Medulla oblongata (tissue), 1 donor: ENCODE data around the gene FAM227B.
"Not testable (repeated sequence)": the region's sequence is repeated elsewhere in the genome, so short reads cannot be mapped to it uniquely, and the experiment has no call there.

ENCODE experiments used
- DNase-seq: peaks from one replicate; pipeline ENCODE4 v3.0.0-alpha.2; 2015; ENCODE audit errors: extremely low spot score

The FAM227B gene

GRCh38 chr15:49441356-49441755, 179.3 kb downstream of the FAM227B start:
- DNase-seq: no peak

- DNase-seq: no peak
These were observed 180.8 kb downstream of the FAM227B start for GRCh38 chr15:49439678-49440395.

GRCh38 chr15:49438962-49439631, 181.5 kb downstream of the FAM227B start:
- peak; percentile 59 for DNase-seq

GRCh38 chr15:49436751-49437150, 183.9 kb downstream of the FAM227B start:
- DNase-seq: no peak

GRCh38 chr15:49435174-49435573, 185.4 kb downstream of the FAM227B start:
- DNase-seq: no peak

- DNase-seq: no peak
These were observed 190.6 kb downstream of the FAM227B start for GRCh38 chr15:49430046-49430445.

GRCh38 chr15:49428409-49429095, 192.1 kb downstream of the FAM227B start:
- DNase-seq: no peak

GRCh38 chr15:49427372-49427771, 193.2 kb downstream of the FAM227B start:
- no peak for DNase-seq

- DNase-seq: no peak
These were observed 195.7 kb downstream of the FAM227B start for GRCh38 chr15:49424954-49425353.

- DNase-seq: peak; percentile 21
These were observed 196.6 kb downstream of the FAM227B start for GRCh38 chr15:49423901-49424550.

- peak; percentile 49 for DNase-seq
These were observed 197.6 kb downstream of the FAM227B start, which contains the start of gene FGF7 for GRCh38 chr15:49423021-49423420. Gene FGF7, plus strand, starts transcription at chr15:49423242. Its CDS starts 1,056 bp downstream, at chr15:49424298.

- DNase-seq: peak; percentile 87
These were observed 198.6 kb downstream of the FAM227B start for GRCh38 chr15:49421991-49422390.

- DNase-seq: no peak
These were observed 201.8 kb downstream of the FAM227B start for GRCh38 chr15:49418811-49419210.

GRCh38 chr15:49415638-49416037, 205.0 kb downstream of the FAM227B start:
- no peak for DNase-seq

- DNase-seq: no peak
These were observed 205.5 kb downstream of the FAM227B start for GRCh38 chr15:49415149-49415548.

- no peak for DNase-seq
These were observed 207.8 kb downstream of the FAM227B start for GRCh38 chr15:49412797-49413196.

GRCh38 chr15:49410641-49411040, 210.0 kb downstream of the FAM227B start:
- DNase-seq: no peak

- DNase-seq: no peak
These were observed 214.1 kb downstream of the FAM227B start for GRCh38 chr15:49406352-49407118.

- DNase-seq: not testable (repeated sequence)
These were observed 217.9 kb downstream of the FAM227B start for GRCh38 chr15:49402515-49403296.

- DNase-seq: no peak
These were observed 233.1 kb downstream of the FAM227B start for GRCh38 chr15:49387471-49387870.

- DNase-seq: no peak
These were observed 237.4 kb downstream of the FAM227B start for GRCh38 chr15:49383266-49383665.
